HG03280 (cell line): Measurements from ENCODE around the gene PMM1.
"Not testable (repeated sequence)": the region's sequence is repeated elsewhere in the genome, so short reads cannot be mapped to it uniquely, and the experiment has no call there.

Experiments used
- ATAC-seq: cut with Tn5 transposase; IDR thresholded peaks from one replicate; pipeline ENCODE4 v1.9.1; 2021; ENCODE audit warnings: mild to moderate bottlenecking, moderate library complexity; ENCODE audit not compliant: unreplicated experiment

PMM1 gene

GRCh38 chr22:41564563-41564962 is 25.1 kb downstream of the PMM1 start:
- ATAC-seq, result no peak

- no peak for ATAC-seq
Observed at GRCh38 chr22:41563051-41563711, 26.5 kb downstream of the PMM1 start.

- no peak for ATAC-seq
Observed at GRCh38 chr22:41562461-41562860, 27.2 kb downstream of the PMM1 start.

DNA sequence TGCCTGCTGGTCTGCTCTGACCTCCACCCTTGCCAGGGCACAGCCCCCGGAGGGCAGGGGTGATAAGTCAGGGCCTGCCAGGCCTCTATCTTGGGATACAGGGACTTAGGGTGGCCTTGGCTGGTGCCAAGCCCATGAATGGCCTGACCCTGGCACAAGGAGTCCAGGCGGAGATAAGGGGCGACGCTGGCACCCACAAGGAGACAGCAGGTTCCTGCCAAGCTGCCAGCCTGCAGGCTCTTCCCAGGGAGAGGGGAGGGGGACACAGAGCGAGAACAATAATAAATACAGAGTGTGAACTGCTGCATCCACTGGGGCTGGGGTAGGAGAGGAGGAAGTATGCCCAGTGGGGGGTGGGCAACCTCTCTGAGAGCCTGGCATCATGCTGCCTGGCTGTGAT is 27.9 kb downstream of the PMM1 start:
- ATAC-seq, result no peak

- no peak for ATAC-seq
Observed at GRCh38 chr22:41561335-41561734, 28.3 kb downstream of the PMM1 start.

DNA sequence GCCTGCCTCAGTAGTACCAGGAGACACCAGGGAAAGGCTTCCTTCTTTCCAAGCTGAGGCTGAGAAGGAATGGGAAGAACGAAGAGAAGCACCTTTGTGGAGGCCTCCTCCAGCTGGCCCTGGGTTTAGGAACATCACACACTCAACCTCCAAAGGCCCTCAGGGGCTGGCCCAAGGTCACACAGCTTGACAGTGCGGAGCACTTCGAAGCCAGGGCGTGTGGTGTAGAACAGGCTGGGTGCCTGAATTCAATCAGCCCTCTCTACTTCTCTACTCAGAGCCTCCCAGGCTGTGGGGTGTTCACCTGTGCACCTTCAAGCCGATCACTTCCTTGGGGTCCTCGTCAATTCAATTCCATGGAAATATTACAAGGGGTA is 29.6 kb downstream of the PMM1 start:
- no peak for ATAC-seq

- ATAC-seq, result not testable (repeated sequence)
Observed at GRCh38 chr22:41558241-41558630, 31.4 kb downstream of the PMM1 start.

- no peak for ATAC-seq
Observed at GRCh38 chr22:41557401-41558240, 32.0 kb downstream of the PMM1 start.

DNA sequence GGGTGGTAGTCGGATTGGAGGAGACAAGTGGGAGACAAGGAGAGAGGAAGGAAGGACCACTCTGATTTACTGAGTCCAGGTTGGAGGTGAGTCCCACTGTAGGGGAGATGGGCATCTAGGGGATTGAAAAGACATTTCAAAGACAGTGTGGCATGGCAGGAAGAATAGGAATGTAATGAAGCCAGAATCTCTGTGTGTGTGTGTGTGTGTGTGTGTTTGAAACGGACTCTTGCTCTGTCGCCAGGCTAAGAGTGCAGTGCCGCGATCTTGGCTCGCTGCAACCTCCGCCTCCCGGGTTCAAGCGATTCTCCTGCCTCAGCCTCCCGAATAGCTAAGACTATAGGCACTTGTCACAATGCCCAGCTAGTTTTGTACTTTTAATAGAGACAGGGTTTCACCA is 33.1 kb downstream of the PMM1 start:
- no peak for ATAC-seq

DNA sequence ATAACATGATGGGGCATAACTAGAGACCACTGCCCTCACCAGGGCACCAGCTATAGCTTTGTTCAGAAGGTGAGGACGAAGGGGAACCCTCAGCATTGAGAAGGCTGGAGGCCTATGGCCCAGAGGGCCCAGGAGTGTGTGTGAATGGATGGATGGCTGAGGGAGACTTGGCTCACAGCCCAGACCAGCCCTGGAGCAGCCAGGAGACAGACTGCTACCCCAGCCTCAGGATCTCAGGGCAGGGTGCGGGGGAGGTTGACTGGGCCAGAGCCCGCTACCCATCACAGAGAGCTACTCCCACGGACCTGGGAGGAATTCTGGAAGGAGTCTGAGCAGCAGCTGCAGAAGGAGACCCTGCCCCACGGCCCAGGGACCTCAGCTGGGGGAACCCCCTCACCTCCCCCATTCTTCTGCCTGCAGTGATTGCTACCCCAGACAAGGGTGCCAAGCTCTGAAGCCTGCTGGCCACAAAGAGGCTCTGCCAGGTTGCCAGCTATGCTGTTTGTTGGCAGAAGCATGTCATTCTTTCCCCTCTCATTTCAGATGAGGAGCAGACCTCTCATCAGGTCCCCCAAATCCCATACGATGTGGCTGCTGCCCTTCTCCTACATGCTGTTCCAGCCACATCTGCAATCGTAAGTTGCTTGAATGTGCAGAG is 34.2 kb downstream of the PMM1 start:
- no peak for ATAC-seq

- no peak for ATAC-seq
Observed at GRCh38 chr22:41551877-41552582, 37.6 kb downstream of the PMM1 start.

- ATAC-seq, result no peak
Observed at GRCh38 chr22:41550952-41551491, 38.6 kb downstream of the PMM1 start.

- ATAC-seq, result no peak
Observed at GRCh38 chr22:41548830-41549211, 40.8 kb downstream of the PMM1 start.

- no peak for ATAC-seq
Observed at GRCh38 chr22:41544671-41545476, 44.8 kb downstream of the PMM1 start.

- peak; percentile 88 for ATAC-seq
Observed at GRCh38 chr22:41543854-41544670, 45.6 kb downstream of the PMM1 start, which contains the start of gene POLR3H. TSS of gene POLR3H (minus strand) at chr22:41544470. CDS start at chr22:41544101, 369 bp downstream.

GRCh38 chr22:41542224-41542623 is 47.4 kb downstream of the PMM1 start:
- ATAC-seq, result no peak

DNA sequence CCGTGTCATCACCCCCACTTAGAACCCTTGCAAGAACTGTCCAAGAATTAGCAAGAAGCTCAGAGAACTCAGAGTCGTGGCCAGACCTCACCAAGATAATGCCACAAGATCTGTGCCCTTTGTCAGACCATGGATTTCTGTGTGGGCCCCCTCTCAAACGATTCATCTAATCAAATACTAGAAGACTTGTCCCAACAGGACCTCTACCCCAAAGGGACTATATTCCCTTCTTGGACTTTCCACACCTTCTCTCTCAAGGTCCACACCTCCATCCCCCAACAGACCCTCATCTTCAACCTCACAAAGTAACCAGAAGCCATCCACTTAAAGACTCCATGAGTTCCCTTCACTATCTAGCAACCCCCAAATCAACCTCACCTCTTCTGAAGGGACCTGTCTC is 48.2 kb downstream of the PMM1 start:
- ATAC-seq, result no peak

DNA sequence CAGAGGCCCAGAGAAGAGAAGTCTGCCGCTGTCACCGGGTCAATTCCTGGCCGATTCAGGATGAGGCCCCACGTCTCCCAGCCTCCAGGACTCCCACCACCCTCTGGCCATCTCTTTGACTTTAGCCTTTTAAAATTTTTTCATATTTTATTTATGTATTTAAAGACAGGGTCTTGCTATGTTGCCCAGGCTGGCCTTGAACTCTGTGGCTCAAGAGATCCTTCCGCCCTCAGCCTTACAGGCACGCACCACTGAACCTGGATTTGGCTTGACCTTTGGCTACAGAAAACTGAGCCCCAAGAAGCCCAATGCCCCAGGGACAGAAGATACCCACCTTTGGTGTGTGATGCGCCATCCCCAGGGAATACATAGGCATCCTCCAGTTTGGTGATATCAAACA is 49.3 kb downstream of the PMM1 start:
- no peak for ATAC-seq

DNA sequence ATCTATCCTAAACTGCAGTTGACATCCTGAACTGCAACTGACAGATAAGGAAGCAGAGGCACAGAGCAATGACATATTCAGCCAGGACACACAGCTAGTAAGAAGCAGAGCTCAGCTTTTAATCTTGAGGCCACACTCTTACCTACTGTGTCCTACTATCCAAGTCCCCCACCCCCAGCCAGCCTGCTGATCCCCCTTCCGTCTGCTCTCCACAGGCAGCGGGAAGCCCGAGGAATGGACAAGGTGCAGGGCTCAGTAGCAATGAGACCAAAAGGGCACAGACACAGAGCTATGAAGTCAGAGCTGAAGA is 49.7 kb downstream of the PMM1 start:
- ATAC-seq, result no peak
